ENCODE data around the gene SERPINB10.

Gene SERPINB10

GRCh38 chr18:63972002-63972376, 64.2 kb downstream of the SERPINB10 start:
- DNase-seq (ENCODE audit: low read depth, low spot score): no peak
- TF ChIP-seq, protein P1, sequence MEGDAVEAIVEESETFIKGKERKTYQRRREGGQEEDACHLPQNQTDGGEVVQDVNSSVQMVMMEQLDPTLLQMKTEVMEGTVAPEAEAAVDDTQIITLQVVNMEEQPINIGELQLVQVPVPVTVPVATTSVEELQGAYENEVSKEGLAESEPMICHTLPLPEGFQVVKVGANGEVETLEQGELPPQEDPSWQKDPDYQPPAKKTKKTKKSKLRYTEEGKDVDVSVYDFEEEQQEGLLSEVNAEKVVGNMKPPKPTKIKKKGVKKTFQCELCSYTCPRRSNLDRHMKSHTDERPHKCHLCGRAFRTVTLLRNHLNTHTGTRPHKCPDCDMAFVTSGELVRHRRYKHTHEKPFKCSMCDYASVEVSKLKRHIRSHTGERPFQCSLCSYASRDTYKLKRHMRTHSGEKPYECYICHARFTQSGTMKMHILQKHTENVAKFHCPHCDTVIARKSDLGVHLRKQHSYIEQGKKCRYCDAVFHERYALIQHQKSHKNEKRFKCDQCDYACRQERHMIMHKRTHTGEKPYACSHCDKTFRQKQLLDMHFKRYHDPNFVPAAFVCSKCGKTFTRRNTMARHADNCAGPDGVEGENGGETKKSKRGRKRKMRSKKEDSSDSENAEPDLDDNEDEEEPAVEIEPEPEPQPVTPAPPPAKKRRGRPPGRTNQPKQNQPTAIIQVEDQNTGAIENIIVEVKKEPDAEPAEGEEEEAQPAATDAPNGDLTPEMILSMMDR (IDR thresholded peaks at IDR 0.05; ENCODE audit: low read depth, low read length): no peak

DNA sequence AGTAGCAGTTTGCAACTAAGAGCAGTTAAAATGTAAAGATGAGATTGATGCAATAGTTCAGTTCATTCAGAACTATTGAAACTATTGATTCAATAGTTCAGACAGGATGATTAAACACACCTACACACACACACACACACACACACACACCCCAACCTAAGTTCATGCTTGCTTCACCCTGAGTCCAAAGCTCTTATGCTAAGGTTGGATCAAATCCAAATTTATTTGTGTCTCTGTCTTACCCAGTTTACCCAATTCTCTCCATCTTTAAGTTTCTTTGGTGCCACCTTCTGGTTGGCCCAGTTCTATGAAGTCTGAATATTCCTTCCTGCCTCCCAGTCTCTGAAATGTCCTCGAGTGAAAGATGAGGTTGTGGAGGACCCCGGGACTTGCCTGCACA, 67.2 kb downstream of the SERPINB10 start:
- no peak overlapping the region for H3K4me3 ChIP-seq (ENCODE audit: low read depth, low read length)
- DNase-seq (ENCODE audit: low read depth, low spot score): peak; percentile 42
- TF ChIP-seq, protein P1 (IDR thresholded peaks at IDR 0.05; ENCODE audit: low read depth, low read length): peak; percentile 51
- in situ Hi-C loops (cut with HindIII; ENCODE audit: low sequenced_read_pairs): no loop called here

More at GRCh38 chr18:63972002-63972376, 64.2 kb downstream of the SERPINB10 start:
- H3K4me3 ChIP-seq (ENCODE audit: low read depth, low read length): no peak overlapping the region
- in situ Hi-C loops (cut with HindIII; ENCODE audit: low sequenced_read_pairs): no loop called here

- DNase-seq (ENCODE audit: low read depth, low spot score): no peak
- in situ Hi-C loops (cut with HindIII; ENCODE audit: low sequenced_read_pairs): no loop called here
- TF ChIP-seq, protein P1 (IDR thresholded peaks at IDR 0.05; ENCODE audit: low read depth, low read length): no peak
- H3K4me3 ChIP-seq (ENCODE audit: low read depth, low read length): no peak overlapping the region
These were observed 67.9 kb downstream of the SERPINB10 start for GRCh38 chr18:63975628-63976027.

DNA sequence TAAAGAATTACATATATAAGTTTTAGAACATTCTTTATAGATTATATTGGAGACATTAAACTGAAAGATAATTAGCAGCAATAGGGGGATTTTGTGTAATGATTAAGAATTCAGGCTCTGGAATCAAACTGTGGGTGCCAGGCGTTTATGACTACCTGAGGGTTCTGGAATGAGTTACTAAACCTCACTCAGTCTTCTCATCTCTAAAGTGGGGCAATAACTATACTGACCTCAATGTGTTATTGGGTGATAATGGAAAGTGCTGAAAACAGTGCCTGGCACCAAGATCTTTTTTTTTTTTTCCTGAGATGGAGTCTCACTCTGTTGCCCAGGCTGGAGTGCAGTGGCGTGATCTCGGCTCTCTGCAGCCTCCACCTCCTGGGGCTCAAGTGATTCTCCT, 69.3 kb downstream of the SERPINB10 start:
- TF ChIP-seq, protein P1 (IDR thresholded peaks at IDR 0.05; ENCODE audit: low read depth, low read length): no peak
- DNase-seq (ENCODE audit: low read depth, low spot score): no peak
- H3K4me3 ChIP-seq (ENCODE audit: low read depth, low read length): no peak overlapping the region
- in situ Hi-C loops (cut with HindIII; ENCODE audit: low sequenced_read_pairs): no loop called here

- DNase-seq (ENCODE audit: low read depth, low spot score): peak; percentile 73
- TF ChIP-seq, protein P1 (IDR thresholded peaks at IDR 0.05; ENCODE audit: low read depth, low read length): peak; percentile 92
- in situ Hi-C loops (cut with HindIII; ENCODE audit: low sequenced_read_pairs): no loop called here
- H3K4me3 ChIP-seq (ENCODE audit: low read depth, low read length): peak overlapping the region; percentile 6
These were observed 71.7 kb downstream of the SERPINB10 start for GRCh38 chr18:63979409-63979920.

DNA sequence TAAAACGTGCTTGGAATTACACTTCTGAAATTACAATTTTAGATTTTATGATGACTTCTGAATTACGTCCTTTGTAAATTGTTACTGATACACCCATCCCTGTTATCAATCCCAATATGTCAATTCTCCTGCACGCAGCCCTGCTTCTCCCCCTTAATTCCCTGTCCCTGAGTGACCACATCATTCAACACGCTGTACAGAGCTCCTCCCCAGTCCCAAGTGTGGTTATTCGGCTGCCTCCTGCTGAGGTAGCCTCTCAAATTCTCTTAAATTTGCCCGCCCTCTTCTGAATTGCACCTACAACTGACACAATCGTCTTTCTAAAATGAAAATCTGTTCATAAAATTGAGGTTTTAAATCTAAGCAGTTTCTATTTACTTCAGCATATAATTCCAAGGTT, 72.3 kb downstream of the SERPINB10 start:
- TF ChIP-seq, protein P1 (IDR thresholded peaks at IDR 0.05; ENCODE audit: low read depth, low read length): no peak
- no peak for DNase-seq (ENCODE audit: low read depth, low spot score)
- no peak overlapping the region for H3K4me3 ChIP-seq (ENCODE audit: low read depth, low read length)
- in situ Hi-C loops (cut with HindIII; ENCODE audit: low sequenced_read_pairs): no loop called here
